PC-9 (cell line): ENCODE measurements around the gene COQ10B. TPM values are rescaled to one million over a fixed set of nuclear protein-coding genes. Genes with fewer than 3 reads are reported as not detected.

Experiments
- BruUV-seq: library from RNA; stranded (reverse); fragments of 400-500 nt; replicated peaks from 2 replicates; lab custom pipeline; 2021; lab: Mats Ljungman, UMichigan
- CTCF ChIA-PET: fragments of 300-600 bp; sonication (Branson Sonifier 250); formaldehyde crosslinking; loops from one replicate; lab custom pipeline; 2022; ENCODE audit warnings: antibody characterized with exemption; lab: Charles Lee
- POLR2A ChIA-PET: fragments of 300-600 bp; sonication (Branson Sonifier 250); formaldehyde crosslinking; loops from one replicate; lab custom pipeline; 2022; ENCODE audit warnings: antibody characterized with exemption; ENCODE audit not compliant: unreplicated experiment; lab: Charles Lee
- DNase-seq, 2 experiments: peaks; one replicate each; pipeline versions ENCODE4 v3.0.0 to v3.0.0-alpha.2; 2015 to 2022; ENCODE audit warnings: mixed read lengths in 1 of 2
- H2AFZ ChIP-seq: fragments of 200-600 bp; sonication (generic); 2 replicates; pipeline ENCODE4 v1.8.1; 2017; ENCODE audit warnings: antibody characterized with exemption
- H3F3A ChIP-seq: fragments of 200-600 bp; sonication (generic); 2 replicates; pipeline ENCODE4 v1.8.1; 2017; ENCODE audit warnings: antibody characterized with exemption, mild to moderate bottlenecking, low read depth; ENCODE audit not compliant: insufficient read depth
- H3K27ac ChIP-seq: fragments of 200-600 bp; sonication (generic); 2 replicates; pipeline ENCODE4 v1.6.1; 2016; ENCODE audit warnings: mixed run types
- H3K27me3 ChIP-seq: fragments of 200-600 bp; sonication (generic); 2 replicates; pipeline ENCODE4 v1.6.1; 2016; ENCODE audit warnings: low read depth, mixed run types; ENCODE audit not compliant: insufficient read depth
- H3K36me3 ChIP-seq: fragments of 200-600 bp; sonication (generic); 2 replicates; pipeline ENCODE4 v1.6.1; 2016; ENCODE audit warnings: low read depth, mixed run types
- H3K4me1 ChIP-seq: fragments of 200-600 bp; sonication (generic); replicated peaks from 2 replicates; pipeline ENCODE4 v1.6.1; 2016; ENCODE audit warnings: mixed run types; ENCODE audit not compliant: insufficient read depth
- H3K4me2 ChIP-seq: fragments of 200-600 bp; sonication (generic); 2 replicates; pipeline ENCODE4 v1.6.1; 2017; ENCODE audit warnings: mixed run types
- H3K4me3 ChIP-seq: fragments of 200-600 bp; sonication (generic); 2 replicates; pipeline ENCODE4 v1.6.1; 2016; ENCODE audit warnings: mixed run types
- H3K79me2 ChIP-seq: fragments of 200-600 bp; sonication (generic); 2 replicates; pipeline ENCODE4 v1.6.1; 2017; ENCODE audit warnings: low read depth, mixed run types
- H3K9me2 ChIP-seq: fragments of 200-600 bp; sonication (generic); 2 replicates; pipeline ENCODE4 v1.8.1; 2017; ENCODE audit warnings: mild to moderate bottlenecking; ENCODE audit not compliant: insufficient read depth
- H3K9me3 ChIP-seq: fragments of 200-600 bp; sonication (generic); 2 replicates; pipeline ENCODE4 v1.8.1; 2016; ENCODE audit warnings: low read depth; ENCODE audit not compliant: insufficient read depth
- H4K20me1 ChIP-seq: fragments of 200-600 bp; sonication (generic); 2 replicates; pipeline ENCODE4 v1.8.1; 2017; ENCODE audit not compliant: insufficient read depth
- CTCF ChIP-seq: fragments of 200-600 bp; sonication (generic); conservative IDR thresholded peaks from 2 replicates; pipeline ENCODE4 v1.6.1; 2017; ENCODE audit warnings: mixed run types, antibody characterized with exemption, mild to moderate bottlenecking, moderate library complexity
- EZH2 ChIP-seq: fragments of 200-600 bp; sonication (generic); IDR thresholded peaks from 2 replicates; pipeline ENCODE4 v1.8.0; 2017; ENCODE audit warnings: antibody characterized with exemption, low read depth
- intact Hi-C: fragments of 100-400 bp; cut with micrococcal nuclease; formaldehyde crosslinking; loops from one replicate; pipeline ENCODE4 v1.10.0; 2022; ENCODE audit not compliant: unreplicated experiment
- total RNA-seq: library from RNA; stranded (reverse); gene quantifications from 2 replicates; pipeline ENCODE4 v1.2.3, GENCODE V29; 2021

COQ10B gene
- total RNA-seq, 1 experiment from 2014 or later = 18.1 TPM

- Histone ChIP-seq H3K36me3 (peaks cover 50% of the 10 kb centered on the region), H3K4me3 (no peak overlapping the region), H3K9me3 (peaks cover 8% of the 10 kb centered on the region; the same call in 1 of the 2 replicates), H3K79me2 (peaks cover 15% of the 10 kb centered on the region), H3K9me2 (no peaks in the 10 kb centered on the region), H3F3A (peaks cover 88% of the 10 kb centered on the region), H3K27me3 (no peaks in the 10 kb centered on the region), H3K27ac (peak overlapping the region; percentile 11; the same call in 1 of the 2 replicates), H3K4me2 (no peak overlapping the region), H2AFZ (no peak overlapping the region), H4K20me1 (peaks cover 58% of the 10 kb centered on the region), H3K4me1 (no peaks in the 10 kb centered on the region)
- POLR2A ChIA-PET = no interaction called here
- no peak for DNase-seq
- TF ChIP-seq CTCF = no peak
- CTCF ChIA-PET = no interaction called here
- no TSS peak for BruUV-seq
- intact Hi-C loops = no loop called here
Measured at GRCh38 chr2:197487385-197487784, 34.0 kb downstream of the COQ10B start.

- TF ChIP-seq CTCF = no peak
- no peak for TF ChIP-seq EZH2
- BruUV-seq = no TSS peak
- H3K4me2 ChIP-seq = peak overlapping the region; percentile 93
- peaks cover 72% of the 10 kb centered on the region for H4K20me1 ChIP-seq
- peak overlapping the region; percentile 74 for H3K27ac ChIP-seq
- H3K4me3 ChIP-seq = peak overlapping the region; percentile 99
- intact Hi-C loops = no loop called here
- H3K4me1 ChIP-seq = peaks cover 27% of the 10 kb centered on the region
- no peak overlapping the region for H2AFZ ChIP-seq
- ChIA-PET POLR2A (no interaction called here), CTCF (no interaction called here)
- peaks cover 66% of the 10 kb centered on the region for H3F3A ChIP-seq
- H3K36me3 ChIP-seq = peaks cover 71% of the 10 kb centered on the region
- no peaks in the 10 kb centered on the region for H3K9me2 ChIP-seq
- no peak for DNase-seq
- peaks cover 90% of the 10 kb centered on the region for H3K79me2 ChIP-seq
- no peaks in the 10 kb centered on the region for H3K9me3 ChIP-seq
- no peaks in the 10 kb centered on the region for H3K27me3 ChIP-seq
Measured at GRCh38 chr2:197495433-197496134, 42.2 kb downstream of the COQ10B start.

GRCh38 chr2:197496695-197497094, 43.3 kb downstream of the COQ10B start:
- ChIA-PET CTCF (no interaction called here), POLR2A (no interaction called here)
- intact Hi-C loops = no loop called here
- Histone ChIP-seq H3K79me2 (peaks cover 94% of the 10 kb centered on the region), H3K27me3 (no peaks in the 10 kb centered on the region), H3K4me3 (peak overlapping the region; percentile 99; the same call in 1 of the 2 replicates), H2AFZ (no peak overlapping the region), H3K4me1 (peaks cover 28% of the 10 kb centered on the region), H3K36me3 (peaks cover 63% of the 10 kb centered on the region), H3K4me2 (peak overlapping the region; percentile 93), H3K9me3 (no peaks in the 10 kb centered on the region), H3K27ac (peak overlapping the region; percentile 74), H3K9me2 (no peaks in the 10 kb centered on the region), H3F3A (peaks cover 65% of the 10 kb centered on the region), H4K20me1 (peaks cover 73% of the 10 kb centered on the region)
- BruUV-seq = no TSS peak
- no peak for DNase-seq
- TF ChIP-seq EZH2 (no peak), CTCF (no peak)
